GM18858 (cell line): ENCODE data around the gene KCNJ10.

Experiments
- ATAC-seq: cut with Tn5 transposase; IDR thresholded peaks from one replicate; pipeline ENCODE4 v1.9.1; 2021; ENCODE audit not compliant: unreplicated experiment

The KCNJ10 gene

DNA sequence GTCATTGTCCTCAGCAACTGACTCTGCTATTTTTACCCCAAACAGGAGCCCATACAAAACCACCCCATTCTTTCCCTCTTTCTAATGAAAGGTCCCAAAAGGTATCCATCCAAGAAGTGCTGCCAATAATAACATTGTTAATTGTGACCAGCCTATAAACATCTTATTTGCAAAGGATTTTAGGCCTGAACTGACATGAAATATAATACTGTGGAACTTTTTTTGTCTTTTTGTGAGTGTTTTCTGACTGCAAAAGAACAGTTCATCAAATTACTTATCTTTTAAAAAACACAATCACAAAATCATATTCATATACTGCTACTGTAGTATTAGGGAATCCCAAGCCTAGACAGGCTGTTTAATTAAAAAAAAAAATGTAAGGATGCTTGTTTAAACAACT is 41.5 kb downstream of the KCNJ10 start:
- no peak for ATAC-seq

DNA sequence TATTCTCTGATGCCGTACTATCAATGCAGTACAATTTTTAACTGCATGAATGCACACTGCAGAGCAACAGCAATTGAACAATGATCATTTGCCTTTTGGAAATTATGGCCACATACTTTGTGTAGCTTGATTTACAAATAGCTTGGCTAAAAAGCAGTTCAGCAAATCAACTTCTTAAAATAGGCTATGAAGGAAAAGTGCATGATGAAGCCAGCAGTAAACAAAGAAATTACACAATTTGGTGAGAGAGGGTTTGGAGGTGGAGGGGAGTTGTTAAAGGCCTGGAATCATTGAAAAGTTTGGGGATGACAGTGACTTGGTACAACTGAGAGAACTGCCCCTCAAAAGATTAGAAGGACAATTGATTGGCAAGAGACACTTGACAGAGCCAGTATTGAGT is 44.6 kb downstream of the KCNJ10 start:
- ATAC-seq: no peak

DNA sequence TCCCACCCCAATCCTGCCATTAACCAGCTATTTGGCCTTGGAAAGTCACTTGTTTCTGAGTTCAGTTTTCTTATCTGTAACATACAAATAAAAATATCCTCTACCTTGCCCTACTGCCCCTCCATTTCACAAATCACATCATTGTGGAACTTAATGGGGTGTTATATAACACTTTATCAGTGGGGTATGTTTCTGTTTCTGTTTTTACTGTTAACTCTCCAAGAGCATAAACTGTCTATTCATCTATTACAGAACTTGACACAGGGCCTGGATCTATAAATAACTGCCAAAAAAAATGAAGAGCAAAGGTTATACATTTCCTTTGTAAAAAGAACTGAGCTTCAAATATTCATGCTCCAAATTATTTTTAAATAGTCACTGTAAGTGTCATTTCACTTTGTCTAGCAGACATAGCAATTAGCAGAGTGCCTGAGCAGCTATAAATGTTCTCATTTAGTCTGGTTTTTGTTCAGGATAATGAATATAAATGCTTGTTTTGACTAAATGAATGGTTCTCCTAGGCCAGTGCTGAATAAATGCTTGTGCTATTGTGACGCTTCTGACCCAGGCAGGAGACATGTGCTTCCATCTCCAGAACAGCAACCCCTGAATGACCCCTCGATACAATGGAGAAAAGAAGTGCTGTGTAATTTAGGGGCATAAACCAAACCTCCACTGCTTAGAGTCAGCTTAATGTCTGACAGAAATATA is 45.6 kb downstream of the KCNJ10 start:
- ATAC-seq: no peak

DNA sequence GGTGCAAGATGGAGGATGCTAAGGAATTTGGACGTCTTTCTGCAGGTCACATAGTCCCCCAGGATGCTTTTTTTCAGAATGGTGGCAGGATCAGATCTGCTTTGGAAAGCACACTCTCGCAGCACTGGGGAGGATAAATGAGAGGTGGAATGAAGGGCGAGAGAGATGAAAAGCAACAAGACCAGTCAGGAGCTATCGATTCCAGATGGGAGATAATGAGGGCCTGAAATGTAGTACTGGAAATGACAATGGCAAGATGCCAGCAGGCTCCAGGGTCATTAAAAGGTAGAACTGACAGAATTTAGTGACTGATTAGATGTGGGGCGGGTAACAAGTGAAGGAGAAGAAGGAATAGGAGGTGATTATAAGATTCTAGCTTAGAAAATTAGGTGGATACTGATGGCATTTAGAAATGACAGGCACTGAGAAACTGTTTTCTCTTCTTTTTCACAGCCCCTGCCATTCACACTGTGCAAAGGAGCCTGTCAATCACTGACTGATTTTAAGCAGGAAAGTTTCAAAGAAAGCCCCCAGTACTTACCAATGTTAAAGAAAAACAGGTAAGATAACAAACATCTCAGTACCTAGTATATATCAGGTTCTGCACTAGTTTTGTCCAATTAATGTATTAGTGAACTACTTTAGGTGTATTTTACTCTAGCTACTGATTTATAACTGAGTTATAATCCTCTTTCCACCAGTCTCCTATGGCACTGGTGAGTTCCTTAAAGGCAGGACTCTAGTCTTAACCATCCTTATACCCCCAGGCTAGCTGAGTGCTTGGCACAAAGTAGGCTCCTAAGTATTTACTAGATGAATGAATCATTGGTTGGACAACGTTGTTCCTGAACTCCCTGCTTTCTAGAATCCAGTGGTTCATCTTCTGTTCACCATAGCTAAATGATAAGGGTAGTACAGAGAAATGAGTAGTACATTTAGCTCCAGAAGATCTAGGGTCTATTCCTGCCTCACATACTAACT is 47.3 kb downstream of the KCNJ10 start:
- ATAC-seq: no peak

DNA sequence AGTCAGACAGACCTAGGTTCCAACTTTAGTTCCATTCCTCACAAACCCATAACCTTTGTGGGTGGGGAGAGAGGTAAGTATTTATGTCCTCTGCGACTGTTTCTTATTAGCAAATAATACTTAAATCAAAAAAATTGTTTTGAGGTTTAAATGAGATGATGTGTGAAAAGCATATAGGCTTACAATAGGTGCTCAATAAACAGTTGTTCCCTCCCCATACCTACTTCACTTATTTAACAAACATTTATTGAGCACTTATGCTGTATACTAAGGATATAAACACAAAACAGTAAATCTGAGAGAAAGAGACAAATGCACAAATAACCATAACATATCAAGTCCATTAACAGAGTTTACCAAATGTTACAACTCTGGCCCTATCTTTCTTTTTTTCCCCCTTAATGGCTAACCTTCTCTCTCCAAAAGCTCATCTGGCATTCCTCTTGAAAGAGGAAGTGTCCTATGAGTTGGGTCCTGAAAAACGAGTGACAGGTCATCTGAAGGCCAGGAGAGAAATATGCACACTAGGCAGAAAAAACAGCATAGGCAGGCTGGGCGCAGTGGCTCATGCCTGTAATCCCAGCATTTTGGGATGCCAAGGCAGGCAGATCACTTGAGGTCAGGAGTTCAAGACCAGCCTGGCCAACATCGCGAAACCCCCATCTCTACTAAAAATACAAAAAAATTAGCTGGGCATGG is 48.4 kb downstream of the KCNJ10 start:
- no peak for ATAC-seq

DNA sequence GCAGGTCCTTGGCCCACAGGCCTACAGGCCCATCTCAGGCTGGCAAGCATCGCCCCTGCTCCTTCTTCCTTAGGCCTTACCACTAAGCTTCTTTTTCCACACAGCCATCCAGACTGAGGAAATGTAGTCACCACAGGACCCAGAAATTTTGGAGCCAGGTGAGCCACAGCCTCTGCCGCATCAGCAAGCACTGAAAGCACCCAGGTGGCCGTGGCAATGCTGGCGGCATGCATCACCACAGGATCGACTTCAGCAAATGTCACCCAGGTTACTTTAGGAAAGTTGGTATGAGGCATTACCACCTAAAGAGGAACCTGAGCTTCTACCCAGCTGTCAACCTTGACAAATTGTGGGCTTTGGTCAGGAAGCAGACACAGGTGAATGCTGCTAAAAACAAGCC is 49.8 kb downstream of the KCNJ10 start:
- no peak for ATAC-seq

DNA sequence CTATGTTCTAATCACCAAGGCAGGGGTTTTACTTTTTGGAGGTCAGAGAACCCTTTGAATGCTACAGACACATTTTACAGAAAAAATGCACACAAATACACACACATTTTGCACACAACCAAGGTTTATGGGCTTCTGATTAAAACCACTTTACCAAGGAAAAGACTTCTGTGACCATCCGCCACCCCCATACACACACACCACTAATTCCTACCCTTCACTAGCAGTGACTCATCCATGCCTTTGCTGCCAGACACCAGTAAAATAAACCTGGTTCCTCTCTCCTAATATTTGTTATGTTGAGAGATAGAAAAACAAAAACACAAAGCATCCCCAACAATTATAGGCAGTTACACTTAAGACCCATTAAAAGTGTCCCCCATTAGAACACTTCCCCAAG is 51.1 kb downstream of the KCNJ10 start:
- ATAC-seq: no peak

DNA sequence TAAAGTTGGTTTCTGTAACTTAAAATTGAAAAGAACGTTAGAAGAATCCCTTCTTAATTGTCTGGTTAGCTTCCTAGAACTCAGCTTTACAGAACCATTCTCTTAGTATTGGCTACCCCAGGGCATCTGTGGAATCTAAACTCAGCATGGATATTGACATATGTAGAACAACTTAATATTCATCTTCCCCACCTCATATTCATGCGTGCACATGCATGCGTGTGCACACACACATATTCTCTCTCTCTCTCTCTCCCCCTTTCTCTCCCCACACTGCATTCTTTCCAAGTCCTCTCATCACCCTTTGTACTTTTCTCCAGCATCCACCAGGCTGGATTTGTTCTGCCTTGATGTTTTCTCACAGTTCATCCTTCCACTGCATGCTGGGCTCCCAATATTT is 51.6 kb downstream of the KCNJ10 start:
- no peak for ATAC-seq

DNA sequence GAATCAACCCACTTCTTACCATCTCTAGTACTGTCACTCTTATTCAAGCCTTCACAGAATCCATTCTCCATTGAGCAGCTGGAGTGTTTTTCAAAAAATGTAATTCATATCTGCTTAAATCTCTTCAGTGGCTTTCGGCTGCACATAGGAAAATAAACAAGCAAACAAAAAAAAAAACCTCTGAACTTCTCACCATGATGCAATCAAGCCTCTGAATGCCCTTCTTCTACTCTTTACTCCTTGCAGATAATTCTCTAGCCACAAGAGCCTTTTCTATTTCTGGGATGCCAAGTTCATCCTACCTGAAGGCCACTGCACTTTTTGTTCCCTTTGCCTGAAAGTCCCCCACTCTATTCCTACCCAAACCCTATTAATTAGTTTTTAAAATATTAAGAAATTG is 52.4 kb downstream of the KCNJ10 start:
- no peak for ATAC-seq

DNA sequence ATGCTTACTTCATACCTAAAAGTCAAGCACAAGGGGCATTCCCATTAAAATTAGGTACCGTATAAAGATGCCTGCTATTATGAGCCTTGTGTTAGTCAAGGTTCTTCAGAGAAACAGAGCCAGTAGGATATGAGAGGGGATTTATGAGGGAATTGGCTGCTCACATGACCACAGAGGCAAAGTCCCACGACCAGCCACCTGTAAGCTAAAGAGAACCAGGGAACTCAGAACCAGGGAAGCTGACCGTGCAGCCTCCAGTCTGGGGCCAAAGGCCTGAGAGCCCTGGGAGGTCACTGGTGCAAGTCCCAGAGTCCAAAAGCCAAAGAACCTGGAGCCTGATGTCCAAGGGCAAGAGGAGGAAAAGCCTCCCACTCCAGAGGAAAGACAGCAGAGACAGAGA is 58.2 kb downstream of the KCNJ10 start:
- ATAC-seq: no peak

DNA sequence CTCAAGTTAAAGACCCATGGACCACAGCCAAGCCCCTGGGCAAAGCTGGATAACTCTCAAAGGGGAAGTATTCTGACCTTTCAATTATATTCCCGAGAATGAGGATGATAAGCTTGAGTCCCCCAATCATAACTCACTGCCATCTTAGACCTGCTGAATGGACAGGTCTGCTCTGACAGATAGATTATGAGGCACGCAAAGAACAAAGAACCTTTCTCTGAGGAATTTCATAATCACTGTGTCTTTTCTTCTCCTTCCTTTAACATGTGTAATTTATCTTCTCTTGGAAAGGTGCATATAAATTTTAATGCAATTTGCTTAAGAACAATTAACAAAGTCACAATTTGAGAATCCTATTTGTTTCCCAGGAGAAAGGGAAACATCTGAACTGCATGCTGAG is 60.2 kb downstream of the KCNJ10 start:
- no peak for ATAC-seq

DNA sequence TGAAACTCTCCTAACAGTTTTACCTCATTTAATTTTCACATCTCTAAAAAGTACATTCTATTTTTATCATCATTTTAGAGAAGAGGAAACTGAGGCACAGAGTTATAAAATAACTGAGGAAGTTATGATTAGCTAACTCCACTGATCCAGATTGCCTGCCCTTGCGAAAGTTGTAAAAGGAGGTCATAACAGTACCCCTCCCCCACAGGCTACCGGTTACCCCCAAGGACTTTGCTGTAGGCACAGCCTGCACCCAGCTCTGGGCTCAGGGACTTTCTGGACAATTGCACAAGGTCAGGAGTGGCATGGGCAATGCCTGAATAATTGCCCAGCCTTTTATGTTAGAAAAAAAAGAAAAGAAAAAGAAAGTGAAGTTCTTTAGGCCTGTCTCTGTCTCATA is 60.9 kb downstream of the KCNJ10 start:
- no peak for ATAC-seq

DNA sequence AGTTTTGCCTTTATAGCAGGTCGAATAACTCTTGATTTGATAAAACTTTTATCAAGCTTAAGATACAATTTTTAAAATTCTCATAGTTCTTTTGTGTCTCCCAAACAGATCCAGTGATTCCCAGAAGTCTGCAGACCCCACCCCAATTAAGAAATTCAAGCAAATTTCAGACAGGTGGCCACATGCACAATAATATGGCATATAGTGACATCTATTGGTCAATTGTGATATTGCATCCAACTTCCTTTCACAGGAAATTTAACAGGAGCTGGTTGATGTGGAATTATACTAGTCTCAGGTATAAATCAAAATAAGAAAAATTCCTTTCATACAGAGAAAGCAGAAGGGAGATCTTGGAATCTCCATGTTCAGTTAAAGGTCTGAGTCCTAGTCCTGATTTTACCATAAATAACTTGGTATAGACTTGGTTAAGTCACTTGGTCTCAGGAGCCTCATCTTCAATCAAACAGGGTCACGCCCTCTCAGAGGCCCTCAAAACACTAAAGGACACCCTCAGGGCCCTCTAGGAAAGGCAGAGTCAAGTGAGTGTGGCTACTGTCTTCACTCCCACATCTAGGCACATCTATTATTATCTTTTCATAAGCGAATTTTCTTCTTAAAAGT is 62.3 kb downstream of the KCNJ10 start:
- no peak for ATAC-seq

DNA sequence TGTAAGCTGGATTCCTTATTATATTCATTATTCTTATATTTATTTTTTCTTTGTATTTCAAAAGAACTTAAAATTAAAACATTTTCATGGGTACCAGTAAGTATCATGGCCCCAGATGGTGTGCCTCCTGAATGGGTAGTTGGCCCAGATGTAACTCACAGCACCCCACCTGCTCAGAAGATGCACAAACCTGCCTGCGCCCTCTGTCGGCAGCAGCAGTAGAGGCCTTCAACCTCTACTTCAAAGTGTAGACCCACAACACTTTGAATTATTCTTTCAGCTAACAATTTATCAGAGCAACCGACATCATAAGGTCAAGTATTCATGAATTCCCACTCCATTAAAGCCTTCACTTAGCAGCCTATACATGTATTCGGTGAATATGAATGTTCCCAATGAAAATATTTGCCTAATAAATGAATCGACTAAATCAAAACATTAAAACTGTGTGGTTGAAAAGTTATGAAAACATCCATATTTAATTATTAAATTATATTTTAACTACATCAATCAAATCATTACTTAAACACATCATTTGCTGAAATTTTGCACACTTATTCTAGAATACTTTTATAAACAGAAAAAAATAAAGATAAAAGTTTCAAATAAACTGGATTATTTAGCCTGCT is 63.5 kb downstream of the KCNJ10 start:
- ATAC-seq: peak; percentile 53

DNA sequence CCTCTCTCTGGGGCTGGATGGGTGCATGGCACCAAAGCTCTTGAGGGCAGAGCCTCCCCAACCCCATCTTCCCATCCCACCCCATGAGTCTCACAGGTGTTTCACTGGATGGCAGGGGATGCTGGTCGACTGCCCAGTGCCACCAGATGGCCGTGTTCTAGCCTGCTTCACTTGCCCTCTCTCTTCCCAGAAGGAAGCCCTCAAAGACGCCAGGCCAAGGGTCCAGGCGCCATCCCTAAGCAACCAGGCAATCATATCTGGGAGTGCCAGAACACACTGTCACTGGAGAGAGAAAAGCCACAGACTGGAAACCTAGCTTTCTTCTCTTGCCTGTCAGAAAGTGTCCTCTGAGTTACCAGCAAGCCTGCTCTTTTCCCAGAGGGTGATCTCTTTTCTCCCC is 64.9 kb downstream of the KCNJ10 start:
- ATAC-seq: no peak

DNA sequence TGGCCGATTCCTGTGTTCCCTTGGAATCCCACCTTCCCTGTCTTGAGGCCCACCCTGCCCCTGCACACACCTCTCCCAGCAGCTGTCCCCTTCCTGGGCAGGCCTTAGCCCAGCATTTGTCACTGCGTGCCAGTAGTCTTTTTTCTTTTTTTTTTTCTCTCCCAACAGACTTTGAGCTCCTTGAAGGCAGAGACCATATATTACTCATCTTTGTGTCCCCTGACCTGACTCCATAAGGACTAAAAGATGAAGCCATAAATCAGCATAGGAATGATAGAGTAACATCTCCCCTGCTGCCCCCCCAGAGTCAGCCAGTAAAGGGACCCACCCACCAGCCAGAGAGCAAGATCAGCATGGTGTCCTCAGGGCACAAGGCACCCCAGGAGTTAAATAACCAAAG is 65.5 kb downstream of the KCNJ10 start:
- ATAC-seq: no peak

DNA sequence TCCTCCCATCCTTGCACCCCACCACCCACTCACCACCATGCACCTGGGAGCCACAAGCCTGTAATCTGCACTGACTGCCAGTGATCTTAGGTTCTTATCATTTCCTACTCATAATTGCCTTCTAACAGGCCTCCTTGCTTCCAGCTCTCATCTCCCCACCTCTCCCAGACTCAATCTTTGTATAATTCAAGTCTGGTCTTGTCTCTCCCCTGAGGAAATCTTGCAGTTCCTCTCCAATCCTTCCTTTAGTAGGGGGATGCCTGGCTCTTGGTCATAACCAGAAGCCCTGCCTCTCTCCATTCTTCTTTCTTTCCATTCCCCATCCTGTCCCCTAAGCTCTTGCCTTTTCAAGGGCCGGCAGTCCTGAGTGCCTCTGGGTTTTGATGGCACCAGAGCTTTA is 66.0 kb downstream of the KCNJ10 start:
- ATAC-seq: no peak

DNA sequence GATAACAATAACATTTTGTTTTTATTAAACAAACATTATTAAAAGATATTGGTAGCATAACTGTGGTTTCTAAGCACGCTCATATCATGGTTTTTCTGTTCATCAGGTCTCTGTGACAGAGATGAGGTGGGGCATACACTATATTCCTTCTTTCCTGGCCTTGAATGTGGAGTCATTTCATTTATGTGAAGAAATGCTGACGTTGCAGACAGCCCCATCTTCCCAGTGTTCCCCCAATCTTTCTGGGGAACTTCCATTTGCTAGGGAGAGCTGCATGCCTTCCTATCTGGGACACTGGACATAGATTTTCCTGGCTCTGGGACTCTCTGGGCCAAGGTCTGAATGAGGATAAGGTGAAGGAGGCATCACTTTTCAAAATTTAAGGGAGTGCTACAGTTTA is 68.5 kb downstream of the KCNJ10 start:
- ATAC-seq: no peak

DNA sequence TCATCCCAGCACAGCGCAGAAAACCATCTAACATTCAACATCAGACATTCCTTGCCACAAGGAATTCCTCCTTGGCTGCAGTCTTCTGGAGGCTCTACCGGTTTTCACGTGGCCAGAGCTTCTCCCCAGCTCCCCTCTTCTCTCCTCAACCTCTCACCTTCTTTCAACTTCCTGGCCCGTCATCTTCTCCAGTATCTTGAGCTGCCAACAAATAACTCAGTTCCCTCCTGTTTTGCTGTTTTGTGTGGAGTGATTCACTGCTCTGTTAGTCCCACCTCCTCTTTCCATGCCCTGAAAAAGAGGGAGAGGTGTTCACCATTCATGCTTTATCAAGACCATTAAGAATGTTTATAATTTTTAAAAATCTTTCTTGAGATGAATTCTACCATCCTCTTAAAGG is 70.8 kb downstream of the KCNJ10 start:
- no peak for ATAC-seq

DNA sequence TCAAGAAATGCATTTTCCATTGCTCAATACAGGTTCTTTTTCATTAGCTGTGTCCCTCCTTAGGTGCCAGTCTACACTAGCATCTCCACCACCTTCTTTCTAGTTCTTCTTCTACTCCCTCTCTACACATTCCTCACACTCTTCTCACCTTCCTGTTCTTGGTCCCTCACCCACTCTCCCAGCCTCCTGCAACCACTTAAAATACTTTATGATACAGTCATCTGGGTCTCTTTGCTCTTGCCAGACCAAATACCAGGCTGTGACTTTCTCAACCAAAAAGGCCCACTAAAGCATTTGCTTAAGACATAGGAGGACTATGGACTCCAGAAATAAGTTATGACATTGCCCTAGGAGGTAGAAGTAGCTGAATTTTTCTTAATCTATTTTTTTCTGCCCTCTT is 73.3 kb downstream of the KCNJ10 start:
- no peak for ATAC-seq

DNA sequence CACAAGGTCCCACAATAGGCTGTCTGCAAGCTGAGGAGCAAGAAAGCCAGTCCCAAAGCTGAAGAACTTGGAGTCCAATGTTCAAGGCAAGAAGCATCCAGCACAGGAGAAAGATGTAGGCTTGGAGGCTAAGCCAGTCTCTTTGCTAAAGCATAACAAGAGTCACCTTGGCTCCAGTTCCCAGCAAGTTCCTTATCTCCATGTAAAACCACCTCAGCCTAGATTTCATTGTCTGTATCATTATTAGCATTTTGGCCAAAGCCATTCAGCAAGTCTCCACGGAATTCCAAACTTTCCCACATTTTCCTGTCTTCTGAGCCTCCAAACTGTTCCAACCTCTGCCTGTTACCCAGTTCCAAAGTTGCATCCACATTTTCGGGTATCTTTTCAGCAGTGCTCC is 75.1 kb downstream of the KCNJ10 start:
- no peak for ATAC-seq
